SU-DHL-6 (cell line): Measurements from ENCODE around the gene NRG4.

Experiments used
- CTCF ChIP-seq: fragments of 200-600 bp; sonication (generic); IDR thresholded peaks from one replicate; pipeline ENCODE4 v1.5.1; 2017; ENCODE audit warnings: antibody characterized with exemption, mild to moderate bottlenecking, low read length, moderate library complexity; ENCODE audit not compliant: insufficient read depth, poor library complexity, severe bottlenecking
- EZH2phosphoT487 ChIP-seq: fragments of 200-600 bp; sonication (generic), shearing (Covaris generic); conservative IDR thresholded peaks from 2 replicates; pipeline ENCODE4 v1.6.1; 2018; ENCODE audit warnings: mild to moderate bottlenecking, antibody characterized with exemption, low read length, moderate library complexity, mixed read lengths

- TF ChIP-seq EZH2phosphoT487 (no peak), CTCF (no peak)
Measured at GRCh38 chr15:75989045-75989444, 23.2 kb downstream of the NRG4 start.
